HepG2 (cell line): ENCODE data around the gene DCC. TPM values are rescaled to one million over a fixed set of nuclear protein-coding genes. Genes with fewer than 3 reads are reported as not detected.

Source experiments
- ARID5B ChIP-seq: IDR thresholded peaks from 2 replicates; pipeline ENCODE4 v1.4.0; 2020; ENCODE audit warnings: mild to moderate bottlenecking, missing genetic modification reagents
- ELF1 ChIP-seq: sonication (generic); formaldehyde crosslinking; IDR thresholded peaks from 2 replicates; pipeline ENCODE4 v1.4.0; 2020; ENCODE audit warnings: missing genetic modification reagents
- EP300 ChIP-seq, 3 experiments: sonication (generic) in 1 of 3; formaldehyde crosslinking in 1 of 3; IDR thresholded peaks; 2 replicates each; pipeline versions ENCODE4 v1.5.1 to v1.6.1; 2011 to 2020; ENCODE audit warnings: low read depth in 2 of 3, low read length in 2 of 3, borderline replicate concordance in 1 of 3, improper control_type of control experiment in 1 of 3, mild to moderate bottlenecking in 1 of 3, missing genetic modification reagents in 1 of 3, moderate library complexity in 1 of 3
- FOXA1 ChIP-seq, 2 experiments: fragments of 450-650 bp in 1 of 2; sonication (generic) in 1 of 2; formaldehyde crosslinking in 1 of 2; IDR thresholded peaks; 2 replicates each; pipeline versions ENCODE4 v1.4.0 to v1.6.1; 2016 to 2020; ENCODE audit warnings: missing genetic modification reagents in 1 of 2
- FOXA3 ChIP-seq: IDR thresholded peaks from 2 replicates; pipeline ENCODE4 v1.6.1; 2016; ENCODE audit warnings: missing genetic modification reagents, missing compliant biosample characterization
- FOXJ3 ChIP-seq: sonication (generic); formaldehyde crosslinking; IDR thresholded peaks from 2 replicates; pipeline ENCODE4 v1.4.0; 2020; ENCODE audit warnings: missing genetic modification reagents, mild to moderate bottlenecking, borderline replicate concordance
- GATA4 ChIP-seq: sonication (generic); IDR thresholded peaks from 2 replicates; pipeline ENCODE4 v1.6.1; 2016; ENCODE audit warnings: antibody characterized with exemption, low read depth, borderline replicate concordance
- GATAD2A ChIP-seq: IDR thresholded peaks from 2 replicates; pipeline ENCODE4 v1.6.1; 2016
- GLI4 ChIP-seq: sonication (generic); formaldehyde crosslinking; IDR thresholded peaks from 2 replicates; pipeline ENCODE4 v1.5.1; 2020; ENCODE audit warnings: missing genetic modification reagents, mild to moderate bottlenecking, moderate library complexity, borderline replicate concordance
- HINFP ChIP-seq: sonication (generic); formaldehyde crosslinking; IDR thresholded peaks from 2 replicates; pipeline ENCODE4 v1.4.0; 2020; ENCODE audit warnings: low read depth, mild to moderate bottlenecking, missing genetic modification reagents
- HMG20A ChIP-seq: IDR thresholded peaks from 2 replicates; pipeline ENCODE4 v1.6.1; 2016; ENCODE audit warnings: borderline replicate concordance
- HNF4A ChIP-seq: sonication (generic); formaldehyde crosslinking; IDR thresholded peaks from 2 replicates; pipeline ENCODE4 v1.4.0; 2020; ENCODE audit warnings: missing genetic modification reagents
- JARID2 ChIP-seq: sonication (generic); formaldehyde crosslinking; IDR thresholded peaks from 2 replicates; pipeline ENCODE4 v1.8.1; 2023; ENCODE audit warnings: missing genetic modification reagents, inconsistent platforms; ENCODE audit not compliant: insufficient replicate concordance
- JUN ChIP-seq: sonication (generic); formaldehyde crosslinking; IDR thresholded peaks from 2 replicates; pipeline ENCODE4 v1.4.0; 2020; ENCODE audit warnings: mild to moderate bottlenecking, missing genetic modification reagents
- MIXL1 ChIP-seq: IDR thresholded peaks from 2 replicates; pipeline ENCODE4 v1.6.1; 2016
- NFE2 ChIP-seq: sonication (generic); formaldehyde crosslinking; IDR thresholded peaks from 2 replicates; pipeline ENCODE4 v1.4.0; 2020; ENCODE audit warnings: missing genetic modification reagents
- SRF ChIP-seq: IDR thresholded peaks from 2 replicates; pipeline ENCODE4 v1.6.1; 2011; ENCODE audit warnings: mild to moderate bottlenecking, low read depth, low read length, moderate library complexity
- THAP8 ChIP-seq: sonication (generic); formaldehyde crosslinking; IDR thresholded peaks from 2 replicates; pipeline ENCODE4 v1.5.1; 2020; ENCODE audit warnings: missing genetic modification reagents, mild to moderate bottlenecking, borderline replicate concordance
- ZC3H13 ChIP-seq: sonication (generic); formaldehyde crosslinking; IDR thresholded peaks from 2 replicates; pipeline ENCODE4 v1.8.1; 2023; ENCODE audit warnings: mild to moderate bottlenecking, missing genetic modification reagents, moderate library complexity
- ZGPAT ChIP-seq: IDR thresholded peaks from 2 replicates; pipeline ENCODE4 v1.6.1; 2016; ENCODE audit warnings: mild to moderate bottlenecking
- ZNF12 ChIP-seq: sonication (generic); formaldehyde crosslinking; IDR thresholded peaks from 2 replicates; pipeline ENCODE4 v1.5.0; 2020; ENCODE audit warnings: missing genetic modification reagents
- ZNF124 ChIP-seq: sonication (generic); formaldehyde crosslinking; IDR thresholded peaks from 2 replicates; pipeline ENCODE4 v1.4.0; 2020; ENCODE audit warnings: missing genetic modification reagents
- ZNF296 ChIP-seq: sonication (generic); formaldehyde crosslinking; conservative IDR thresholded peaks from 2 replicates; pipeline ENCODE4 v1.5.0; 2020; ENCODE audit warnings: mild to moderate bottlenecking, missing genetic modification reagents
- ZNF776 ChIP-seq: sonication (generic); formaldehyde crosslinking; IDR thresholded peaks from 2 replicates; pipeline ENCODE4 v1.4.0; 2020; ENCODE audit warnings: mild to moderate bottlenecking, missing genetic modification reagents
- polyA plus RNA-seq, 8 experiments: library from polyadenylated mRNA; depleted of rRNA in 3 of 8; stranded (reverse) in 7 of 8; unstranded in 1 of 8; fragments of >200 nt; fragmentation: Illumina TruSeq in 4 of 8; extraction: Trizol in 4 of 8; gene quantifications; 2 replicates each; pipeline versions ENCODE4 v1.2.1 to v1.2.3, GENCODE V29; 2011 to 2016; ENCODE audit warnings: low read depth in 4 of 8, missing spikeins in 1 of 8, mixed read lengths in 1 of 8; ENCODE audit not compliant: insufficient read depth in 1 of 8
- total RNA-seq, 5 experiments: library from RNA; depleted of rRNA; stranded (reverse); fragments of >200 nt; fragmentation: Illumina TruSeq; extraction: Trizol; gene quantifications; 2 replicates each; pipeline ENCODE4 v1.2.3, GENCODE V29; 2016; ENCODE audit warnings: low read depth in 1 of 5

Gene DCC
- total and polyA plus RNA-seq, 2 of the 13 experiments (the other 11 are each of a cell fraction or from before 2014, with no cell fraction given) = not detected

- TF ChIP-seq GLI4 (CRISPR knock-in tag) (no peak), FOXA3 (CRISPR knock-in tag) (peak; percentile 65; the same call in 1 of the 2 replicates), MIXL1 (CRISPR knock-in tag) (peak; percentile 74), ZC3H13 (CRISPR knock-in tag) (no peak), JARID2 (no peak), FOXJ3 (CRISPR knock-in tag) (peak; percentile 73; the same call in 1 of the 2 replicates), ZNF12 (CRISPR knock-in tag) (no peak), FOXA1 (IDR thresholded peaks at IDR 0.05) (no peak), FOXA1 (CRISPR knock-in tag; IDR thresholded peaks at IDR 0.05) (peak; percentile 56), GATA4 (no peak), ZNF776 (CRISPR knock-in tag) (no peak), GATAD2A (peak; percentile 49; the same call in 1 of the 2 replicates), ZNF124 (CRISPR knock-in tag) (no peak), THAP8 (CRISPR knock-in tag) (no peak), ARID5B (CRISPR knock-in tag) (peak; percentile 75), EP300 (IDR thresholded peaks at IDR 0.05; ENCODE audit: low read depth in 2 of 2, low read length in 2 of 2) (peak in 1 of 2 experiments; percentile 52; a peak in 2 of 4 replicates), EP300 (CRISPR knock-in tag; IDR thresholded peaks at IDR 0.05; ENCODE audit: borderline replicate concordance) (no peak), HNF4A (CRISPR knock-in tag) (peak; percentile 84), HINFP (CRISPR knock-in tag) (no peak), NFE2 (CRISPR knock-in tag) (no peak), ELF1 (CRISPR knock-in tag) (no peak), SRF (0 out of 2 replicates have a peak, but pooled peaks have one; percentile 26), ZNF296 (no peak), JUN (CRISPR knock-in tag) (peak; percentile 29; the same call in 1 of the 2 replicates), ZGPAT (CRISPR knock-in tag) (no peak), HMG20A (CRISPR knock-in tag) (0 out of 2 replicates have a peak, but pooled peaks have one; percentile 23)
Measured at GRCh38 chr18:53025247-53025646, 685.2 kb downstream of the DCC start (continued).
